Astrocyte (in vitro differentiated cells and primary cell): ENCODE data around the gene CCDC92B.

Source experiments
- CTCF ChIP-seq: IDR thresholded peaks from 2 replicates; pipeline ENCODE4 v1.5.1; 2011; ENCODE audit warnings: low read depth, mild to moderate bottlenecking, inconsistent platforms, low read length, moderate library complexity; ENCODE audit not compliant: insufficient read depth
- EZH2 ChIP-seq: IDR thresholded peaks from 2 replicates; pipeline ENCODE4 v1.6.1; 2012; ENCODE audit warnings: mild to moderate bottlenecking, low read length, inconsistent platforms; ENCODE audit not compliant: insufficient read depth

- no peak for TF ChIP-seq CTCF
- TF ChIP-seq EZH2 = no peak
Observed at GRCh38 chr17:2751491-2751890, 2.0 kb upstream of the CCDC92B start.
